ENCODE measurements around the gene PCID2. TPM values are rescaled to one million over a fixed set of nuclear protein-coding genes. Genes with fewer than 3 reads are reported as not detected.

The PCID2 gene
- total and polyA plus RNA-seq, 2 of the 13 experiments (the other 11 are each of a cell fraction or from before 2014, with no cell fraction given), result 65.0 to 111 TPM

- TF ChIP-seq, protein P1, sequence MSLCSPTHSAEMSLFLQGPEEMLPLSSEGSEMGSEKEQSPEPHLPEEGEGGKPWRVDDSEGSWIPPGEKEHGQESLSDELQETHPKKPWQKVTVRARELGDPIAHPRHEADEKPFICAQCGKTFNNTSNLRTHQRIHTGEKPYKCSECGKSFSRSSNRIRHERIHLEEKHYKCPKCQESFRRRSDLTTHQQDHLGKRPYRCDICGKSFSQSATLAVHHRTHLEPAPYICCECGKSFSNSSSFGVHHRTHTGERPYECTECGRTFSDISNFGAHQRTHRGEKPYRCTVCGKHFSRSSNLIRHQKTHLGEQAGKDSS (CRISPR knock-in tag; IDR thresholded peaks at IDR 0.05; ENCODE audit: borderline replicate concordance, low read depth), result no peak
- no peak for TF ChIP-seq SOX13 (IDR thresholded peaks at IDR 0.05)
- peak in 1 of 2 experiments; percentile 81; a peak in 2 of 4 replicates for TF ChIP-seq SOX13 (CRISPR knock-in tag; conservative IDR thresholded peaks at IDR 0.05 in 1 of 2, IDR thresholded peaks at IDR 0.05 in 1 of 2)
- no peak for TF ChIP-seq TBL1XR1 (IDR thresholded peaks at IDR 0.05; ENCODE audit: borderline replicate concordance, low read length, partially characterized antibody)
- no peak for TF ChIP-seq ZNF724P (CRISPR knock-in tag; IDR thresholded peaks at IDR 0.05; ENCODE audit: borderline replicate concordance)
- TF ChIP-seq MED8 (CRISPR knock-in tag; IDR thresholded peaks at IDR 0.05; ENCODE audit: insufficient replicate concordance), result peak; percentile 47
- no peak for TF ChIP-seq SRSF9 (IDR thresholded peaks at IDR 0.05; ENCODE audit: borderline replicate concordance, insufficient read depth, low read depth, low read length, poor library complexity, severe bottlenecking)
- TF ChIP-seq, protein P2, sequence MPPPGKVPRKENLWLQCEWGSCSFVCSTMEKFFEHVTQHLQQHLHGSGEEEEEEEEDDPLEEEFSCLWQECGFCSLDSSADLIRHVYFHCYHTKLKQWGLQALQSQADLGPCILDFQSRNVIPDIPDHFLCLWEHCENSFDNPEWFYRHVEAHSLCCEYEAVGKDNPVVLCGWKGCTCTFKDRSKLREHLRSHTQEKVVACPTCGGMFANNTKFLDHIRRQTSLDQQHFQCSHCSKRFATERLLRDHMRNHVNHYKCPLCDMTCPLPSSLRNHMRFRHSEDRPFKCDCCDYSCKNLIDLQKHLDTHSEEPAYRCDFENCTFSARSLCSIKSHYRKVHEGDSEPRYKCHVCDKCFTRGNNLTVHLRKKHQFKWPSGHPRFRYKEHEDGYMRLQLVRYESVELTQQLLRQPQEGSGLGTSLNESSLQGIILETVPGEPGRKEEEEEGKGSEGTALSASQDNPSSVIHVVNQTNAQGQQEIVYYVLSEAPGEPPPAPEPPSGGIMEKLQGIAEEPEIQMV (CRISPR knock-in tag; IDR thresholded peaks at IDR 0.05; ENCODE audit: low read depth), result peak; percentile 44; the same call in 1 of the 2 replicates
- no peak for TF ChIP-seq SKIL (CRISPR knock-in tag; IDR thresholded peaks at IDR 0.05; ENCODE audit: borderline replicate concordance)
- TF ChIP-seq BORCS8-MEF2B (CRISPR knock-in tag; IDR thresholded peaks at IDR 0.05), result no peak
- peak; percentile 66; the same call in 1 of the 2 replicates for TF ChIP-seq PHF21A (CRISPR knock-in tag; IDR thresholded peaks at IDR 0.05)
- TF ChIP-seq ZNF839 (CRISPR knock-in tag; IDR thresholded peaks at IDR 0.05; ENCODE audit: borderline replicate concordance), result no peak
- TF ChIP-seq, protein P3, sequence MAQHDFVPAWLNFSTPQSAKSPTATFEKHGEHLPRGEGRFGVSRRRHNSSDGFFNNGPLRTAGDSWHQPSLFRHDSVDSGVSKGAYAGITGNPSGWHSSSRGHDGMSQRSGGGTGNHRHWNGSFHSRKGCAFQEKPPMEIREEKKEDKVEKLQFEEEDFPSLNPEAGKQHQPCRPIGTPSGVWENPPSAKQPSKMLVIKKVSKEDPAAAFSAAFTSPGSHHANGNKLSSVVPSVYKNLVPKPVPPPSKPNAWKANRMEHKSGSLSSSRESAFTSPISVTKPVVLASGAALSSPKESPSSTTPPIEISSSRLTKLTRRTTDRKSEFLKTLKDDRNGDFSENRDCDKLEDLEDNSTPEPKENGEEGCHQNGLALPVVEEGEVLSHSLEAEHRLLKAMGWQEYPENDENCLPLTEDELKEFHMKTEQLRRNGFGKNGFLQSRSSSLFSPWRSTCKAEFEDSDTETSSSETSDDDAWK (CRISPR knock-in tag; IDR thresholded peaks at IDR 0.05), result no peak
- no peak for TF ChIP-seq ZNF343 (CRISPR knock-in tag; IDR thresholded peaks at IDR 0.05)
- TF ChIP-seq ZC3H4 (CRISPR knock-in tag; IDR thresholded peaks at IDR 0.05; ENCODE audit: borderline replicate concordance), result no peak
- TF ChIP-seq ZNF460 (CRISPR knock-in tag; IDR thresholded peaks at IDR 0.05; ENCODE audit: borderline replicate concordance), result no peak; the same call in 1 of the 2 replicates
- no peak for TF ChIP-seq MIER2 (CRISPR knock-in tag; IDR thresholded peaks at IDR 0.05)
- no peak for TF ChIP-seq ZNF44 (CRISPR knock-in tag; IDR thresholded peaks at IDR 0.05)
- 0 out of 2 replicates have a peak, but pooled peaks have one; percentile 16 for TF ChIP-seq THAP11 (CRISPR knock-in tag; IDR thresholded peaks at IDR 0.05)
- TF ChIP-seq MTF1 (CRISPR knock-in tag; IDR thresholded peaks at IDR 0.05), result no peak
- TF ChIP-seq SP140L (CRISPR knock-in tag; IDR thresholded peaks at IDR 0.05; ENCODE audit: borderline replicate concordance), result no peak
- no peak for TF ChIP-seq JUN (CRISPR knock-in tag; IDR thresholded peaks at IDR 0.05)
These were observed 11.7 kb upstream of the PCID2 start (continued) for GRCh38 chr13:113220141-113220598.

Data from HepG2 (cell line).